SK-N-SH treated with all-trans-retinoic acid at 6 μM for 48 hours (cell line): ENCODE measurements around the gene CGNL1.

Experiments used
- ATAC-seq: fragments of 200-7000 bp; cut with Tn5 transposase; 3 replicates; pipeline ENCODE4 v1.9.1; 2020; ENCODE audit warnings: mild to moderate bottlenecking, moderate library complexity
- ARNTL ChIP-seq: fragments of 450-650 bp; formaldehyde crosslinking; IDR thresholded peaks from 2 replicates; pipeline ENCODE4 v1.5.0; 2020; ENCODE audit warnings: low read depth, mild to moderate bottlenecking, moderate library complexity, borderline replicate concordance
- BACH2 ChIP-seq: fragments of 250-450 bp; sonication (Bioruptor Pico); IDR thresholded peaks from 2 replicates; pipeline ENCODE4 v1.9.0; 2021; ENCODE audit warnings: mild to moderate bottlenecking, borderline replicate concordance
- CSDC2 ChIP-seq: fragments of 250-450 bp; sonication (Bioruptor Pico); IDR thresholded peaks from 2 replicates; pipeline ENCODE4 v1.5.0; 2020; ENCODE audit warnings: mild to moderate bottlenecking, moderate library complexity
- ESRRG ChIP-seq: fragments of 250-450 bp; sonication (Bioruptor Pico); IDR thresholded peaks from 2 replicates; pipeline ENCODE4 v1.6.1; 2021; ENCODE audit warnings: mild to moderate bottlenecking
- GLIS3 ChIP-seq: fragments of 250-450 bp; sonication (Bioruptor Pico); IDR thresholded peaks from 2 replicates; pipeline ENCODE4 v1.5.0; 2020; ENCODE audit warnings: mild to moderate bottlenecking, moderate library complexity
- ISL1 ChIP-seq: fragments of 250-450 bp; sonication (Bioruptor Pico); IDR thresholded peaks from 2 replicates; pipeline ENCODE4 v2.1.2; 2022; ENCODE audit warnings: mild to moderate bottlenecking, moderate library complexity
- OSR1 ChIP-seq: fragments of 250-450 bp; sonication (Bioruptor Pico); IDR thresholded peaks from 2 replicates; pipeline ENCODE4 v1.8.0; 2022; ENCODE audit warnings: moderate library complexity, mild to moderate bottlenecking, inconsistent platforms
- PPARA ChIP-seq: fragments of 250-450 bp; sonication (Bioruptor Pico); IDR thresholded peaks from 2 replicates; pipeline ENCODE4 v1.5.0; 2020; ENCODE audit warnings: mild to moderate bottlenecking, borderline replicate concordance
- RARB ChIP-seq: fragments of 250-450 bp; sonication (Bioruptor Pico); IDR thresholded peaks from 2 replicates; pipeline ENCODE4 v1.8.0; 2021; ENCODE audit warnings: mild to moderate bottlenecking, moderate library complexity
- SNAI2 ChIP-seq: fragments of 250-450 bp; sonication (Bioruptor Pico); IDR thresholded peaks from 2 replicates; pipeline ENCODE4 v1.5.0; 2020; ENCODE audit warnings: mild to moderate bottlenecking, moderate library complexity
- TCF4 ChIP-seq: fragments of 250-450 bp; sonication (Bioruptor Pico); IDR thresholded peaks from 2 replicates; pipeline ENCODE4 v1.8.0; 2021; ENCODE audit warnings: mild to moderate bottlenecking, moderate library complexity, borderline replicate concordance
- TOX ChIP-seq: fragments of 250-450 bp; sonication (Bioruptor Pico); IDR thresholded peaks from 2 replicates; pipeline ENCODE4 v1.8.0; 2021; ENCODE audit warnings: mild to moderate bottlenecking, moderate library complexity, borderline replicate concordance
- ZC3H10 ChIP-seq: fragments of 250-450 bp; sonication (Bioruptor Pico); IDR thresholded peaks from 2 replicates; pipeline ENCODE4 v1.5.1; 2021; ENCODE audit warnings: mild to moderate bottlenecking, moderate library complexity
- ZFP3 ChIP-seq: fragments of 250-450 bp; sonication (Bioruptor Pico); IDR thresholded peaks from 2 replicates; pipeline ENCODE4 v1.5.0; 2020; ENCODE audit warnings: mild to moderate bottlenecking, moderate library complexity
- ZFP30 ChIP-seq: fragments of 450-650 bp; formaldehyde crosslinking; IDR thresholded peaks from 2 replicates; pipeline ENCODE4 v1.5.0; 2022; ENCODE audit warnings: mild to moderate bottlenecking, moderate library complexity
- ZNF70 ChIP-seq: fragments of 450-650 bp; formaldehyde crosslinking; IDR thresholded peaks from 2 replicates; pipeline ENCODE4 v1.5.0; 2020; ENCODE audit warnings: mild to moderate bottlenecking, moderate library complexity
- ZNF8 ChIP-seq: fragments of 450-650 bp; formaldehyde crosslinking; IDR thresholded peaks from 2 replicates; pipeline ENCODE4 v1.5.0; 2020; ENCODE audit warnings: mild to moderate bottlenecking, moderate library complexity
- TF ChIP-seq, protein P1 (sequence below): fragments of 250-450 bp; sonication (Bioruptor Pico); IDR thresholded peaks from 2 replicates; pipeline ENCODE4 v1.5.1; 2021; ENCODE audit warnings: mild to moderate bottlenecking, moderate library complexity
- TF ChIP-seq, protein P2 (sequence below): fragments of 250-450 bp; sonication (Bioruptor Pico); IDR thresholded peaks from 2 replicates; pipeline ENCODE4 v1.5.0; 2020; ENCODE audit warnings: mild to moderate bottlenecking, moderate library complexity
- TF ChIP-seq, protein P3 (sequence below): fragments of 250-450 bp; sonication (Bioruptor Pico); IDR thresholded peaks from 2 replicates; pipeline ENCODE4 v1.5.1; 2020; ENCODE audit warnings: low read depth, mild to moderate bottlenecking, moderate library complexity
- TF ChIP-seq, protein P4 (sequence below): fragments of 250-450 bp; sonication (Bioruptor Pico); IDR thresholded peaks from 2 replicates; pipeline ENCODE4 v1.8.0; 2021; ENCODE audit warnings: low read depth, mild to moderate bottlenecking, moderate library complexity, borderline replicate concordance

The CGNL1 gene

DNA sequence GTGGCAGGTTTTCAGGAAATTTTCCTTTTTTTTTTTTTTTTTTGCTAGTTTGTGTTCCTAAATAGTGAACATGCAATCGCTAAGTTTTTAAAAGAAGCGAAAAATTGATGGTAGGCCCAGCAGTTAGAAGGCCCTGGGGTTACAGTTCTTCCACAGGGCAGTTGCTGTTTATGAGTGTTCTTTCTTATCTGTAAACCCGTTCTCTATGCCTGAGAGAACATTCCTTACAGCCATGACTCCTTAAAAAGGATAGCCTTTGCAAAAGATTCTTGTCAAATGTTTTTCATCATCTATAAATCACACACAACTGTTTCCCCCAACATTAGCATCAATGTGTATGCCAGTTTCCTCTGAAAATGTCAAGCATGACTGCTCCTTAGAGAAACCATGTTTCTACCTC is 191.6 kb downstream of the CGNL1 start (continued):
- TF ChIP-seq, protein P1, sequence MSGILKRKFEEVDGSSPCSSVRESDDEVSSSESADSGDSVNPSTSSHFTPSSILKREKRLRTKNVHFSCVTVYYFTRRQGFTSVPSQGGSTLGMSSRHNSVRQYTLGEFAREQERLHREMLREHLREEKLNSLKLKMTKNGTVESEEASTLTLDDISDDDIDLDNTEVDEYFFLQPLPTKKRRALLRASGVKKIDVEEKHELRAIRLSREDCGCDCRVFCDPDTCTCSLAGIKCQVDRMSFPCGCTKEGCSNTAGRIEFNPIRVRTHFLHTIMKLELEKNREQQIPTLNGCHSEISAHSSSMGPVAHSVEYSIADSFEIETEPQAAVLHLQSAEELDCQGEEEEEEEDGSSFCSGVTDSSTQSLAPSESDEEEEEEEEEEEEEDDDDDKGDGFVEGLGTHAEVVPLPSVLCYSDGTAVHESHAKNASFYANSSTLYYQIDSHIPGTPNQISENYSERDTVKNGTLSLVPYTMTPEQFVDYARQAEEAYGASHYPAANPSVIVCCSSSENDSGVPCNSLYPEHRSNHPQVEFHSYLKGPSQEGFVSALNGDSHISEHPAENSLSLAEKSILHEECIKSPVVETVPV (CRISPR knock-in tag), result no peak

DNA sequence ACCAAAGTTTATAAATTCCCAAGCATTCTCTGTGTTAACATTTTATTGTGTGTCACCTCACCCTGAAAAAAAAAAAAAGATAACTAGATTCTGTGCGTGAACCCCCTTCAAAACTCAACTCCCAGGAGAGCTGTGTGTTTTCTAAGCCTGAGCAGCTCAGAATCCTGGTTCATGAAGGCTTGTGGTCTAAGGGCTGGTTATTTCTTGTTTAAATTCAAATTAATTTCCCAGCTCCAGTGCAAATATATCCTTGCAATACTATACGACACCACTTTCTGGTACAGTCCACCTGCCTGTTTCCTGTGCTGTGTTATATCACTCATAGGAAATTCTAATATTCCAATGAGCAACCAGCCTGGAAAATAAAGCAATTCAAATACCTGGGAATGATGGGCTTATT is 192.0 kb downstream of the CGNL1 start:
- no peak for ATAC-seq
- TF ChIP-seq OSR1, result no peak
- no peak for TF ChIP-seq TCF4 (CRISPR knock-in tag)
- no peak for TF ChIP-seq CSDC2
- no peak for TF ChIP-seq SNAI2 (CRISPR knock-in tag)
- TF ChIP-seq ARNTL (CRISPR knock-in tag), result no peak
- TF ChIP-seq PPARA (CRISPR knock-in tag), result no peak
- TF ChIP-seq ZNF70 (CRISPR knock-in tag), result no peak
- no peak for TF ChIP-seq ZC3H10 (CRISPR knock-in tag)
- no peak for TF ChIP-seq ZFP30

DNA sequence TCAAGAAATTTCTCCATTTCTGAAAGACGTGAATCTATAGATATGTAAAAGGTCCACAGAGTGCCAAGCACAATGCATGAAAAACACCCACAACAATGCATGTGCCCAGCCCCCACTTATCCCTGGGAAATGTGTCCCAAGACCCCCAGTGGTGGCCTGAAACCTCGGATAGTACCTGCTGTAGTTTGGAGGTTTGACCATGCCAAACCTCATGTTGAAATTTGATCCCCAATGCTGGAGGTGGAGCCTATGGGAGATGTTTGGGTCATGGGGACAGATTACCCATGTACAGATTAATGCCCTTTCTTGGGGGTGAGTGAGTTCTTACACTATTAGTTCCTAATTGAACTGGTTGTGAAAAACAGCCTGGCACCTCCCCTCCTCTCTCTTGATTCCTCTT is 194.0 kb downstream of the CGNL1 start:
- ATAC-seq, result no peak
- TF ChIP-seq, protein P1 (CRISPR knock-in tag), result no peak
- TF ChIP-seq RARB (CRISPR knock-in tag), result no peak
- TF ChIP-seq, protein P2, sequence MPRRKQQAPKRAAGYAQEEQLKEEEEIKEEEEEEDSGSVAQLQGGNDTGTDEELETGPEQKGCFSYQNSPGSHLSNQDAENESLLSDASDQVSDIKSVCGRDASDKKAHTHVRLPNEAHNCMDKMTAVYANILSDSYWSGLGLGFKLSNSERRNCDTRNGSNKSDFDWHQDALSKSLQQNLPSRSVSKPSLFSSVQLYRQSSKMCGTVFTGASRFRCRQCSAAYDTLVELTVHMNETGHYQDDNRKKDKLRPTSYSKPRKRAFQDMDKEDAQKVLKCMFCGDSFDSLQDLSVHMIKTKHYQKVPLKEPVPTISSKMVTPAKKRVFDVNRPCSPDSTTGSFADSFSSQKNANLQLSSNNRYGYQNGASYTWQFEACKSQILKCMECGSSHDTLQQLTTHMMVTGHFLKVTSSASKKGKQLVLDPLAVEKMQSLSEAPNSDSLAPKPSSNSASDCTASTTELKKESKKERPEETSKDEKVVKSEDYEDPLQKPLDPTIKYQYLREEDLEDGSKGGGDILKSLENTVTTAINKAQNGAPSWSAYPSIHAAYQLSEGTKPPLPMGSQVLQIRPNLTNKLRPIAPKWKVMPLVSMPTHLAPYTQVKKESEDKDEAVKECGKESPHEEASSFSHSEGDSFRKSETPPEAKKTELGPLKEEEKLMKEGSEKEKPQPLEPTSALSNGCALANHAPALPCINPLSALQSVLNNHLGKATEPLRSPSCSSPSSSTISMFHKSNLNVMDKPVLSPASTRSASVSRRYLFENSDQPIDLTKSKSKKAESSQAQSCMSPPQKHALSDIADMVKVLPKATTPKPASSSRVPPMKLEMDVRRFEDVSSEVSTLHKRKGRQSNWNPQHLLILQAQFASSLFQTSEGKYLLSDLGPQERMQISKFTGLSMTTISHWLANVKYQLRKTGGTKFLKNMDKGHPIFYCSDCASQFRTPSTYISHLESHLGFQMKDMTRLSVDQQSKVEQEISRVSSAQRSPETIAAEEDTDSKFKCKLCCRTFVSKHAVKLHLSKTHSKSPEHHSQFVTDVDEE (CRISPR knock-in tag), result no peak
- no peak for TF ChIP-seq CSDC2
- no peak for TF ChIP-seq GLIS3 (CRISPR knock-in tag)
- TF ChIP-seq TOX (CRISPR knock-in tag), result no peak
- TF ChIP-seq SNAI2 (CRISPR knock-in tag), result no peak
- TF ChIP-seq ARNTL (CRISPR knock-in tag), result no peak
- no peak for TF ChIP-seq ZFP3
- no peak for TF ChIP-seq OSR1
- no peak for TF ChIP-seq BACH2 (CRISPR knock-in tag)
- TF ChIP-seq, protein P3, sequence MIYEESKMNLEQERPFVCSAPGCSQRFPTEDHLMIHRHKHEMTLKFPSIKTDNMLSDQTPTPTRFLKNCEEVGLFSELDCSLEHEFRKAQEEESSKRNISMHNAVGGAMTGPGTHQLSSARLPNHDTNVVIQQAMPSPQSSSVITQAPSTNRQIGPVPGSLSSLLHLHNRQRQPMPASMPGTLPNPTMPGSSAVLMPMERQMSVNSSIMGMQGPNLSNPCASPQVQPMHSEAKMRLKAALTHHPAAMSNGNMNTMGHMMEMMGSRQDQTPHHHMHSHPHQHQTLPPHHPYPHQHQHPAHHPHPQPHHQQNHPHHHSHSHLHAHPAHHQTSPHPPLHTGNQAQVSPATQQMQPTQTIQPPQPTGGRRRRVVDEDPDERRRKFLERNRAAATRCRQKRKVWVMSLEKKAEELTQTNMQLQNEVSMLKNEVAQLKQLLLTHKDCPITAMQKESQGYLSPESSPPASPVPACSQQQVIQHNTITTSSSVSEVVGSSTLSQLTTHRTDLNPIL (CRISPR knock-in tag), result no peak
- no peak for TF ChIP-seq ZNF8 (CRISPR knock-in tag)

DNA sequence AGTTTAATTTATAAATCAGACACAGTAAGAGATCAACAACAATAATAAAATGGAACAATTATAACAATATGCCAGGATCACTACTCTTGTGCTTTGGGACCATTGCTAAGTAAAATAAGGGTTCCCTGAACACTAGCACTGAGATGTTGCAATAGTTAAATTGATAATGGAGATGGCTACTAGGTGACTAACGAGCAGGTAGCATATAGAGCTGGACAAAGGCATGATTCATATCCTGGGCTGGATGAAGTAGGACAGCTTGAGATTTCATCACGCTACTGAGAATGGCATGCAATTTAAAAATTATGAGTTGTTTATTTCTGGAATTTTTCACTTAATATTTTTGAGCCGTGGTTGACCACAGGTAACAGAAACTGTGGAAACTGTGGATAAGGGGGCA is 194.7 kb downstream of the CGNL1 start:
- TF ChIP-seq BACH2 (CRISPR knock-in tag) (no peak), ZNF70 (CRISPR knock-in tag) (no peak), ISL1 (no peak), ZFP3 (no peak), OSR1 (no peak), CSDC2 (no peak), GLIS3 (CRISPR knock-in tag) (no peak)
- no peak for ATAC-seq

DNA sequence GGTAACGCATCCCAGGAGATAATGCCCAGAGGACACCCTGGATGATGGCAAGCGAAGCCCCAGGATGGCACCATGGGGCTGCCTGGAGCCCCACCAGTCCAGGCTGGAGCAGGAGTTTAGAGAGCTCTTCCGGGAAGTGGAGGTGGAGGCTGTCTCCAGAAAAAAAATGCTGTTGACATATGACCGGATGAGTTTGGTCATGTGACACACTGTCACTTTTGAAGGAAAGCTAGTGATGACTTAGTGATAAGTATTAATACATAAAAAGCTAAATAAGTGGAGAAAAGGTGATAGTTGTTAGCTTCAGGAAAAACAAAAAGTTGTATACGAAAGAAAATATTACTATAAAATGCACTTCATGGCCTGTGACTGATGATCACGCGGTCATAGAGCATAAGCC is 195.4 kb downstream of the CGNL1 start:
- TF ChIP-seq, protein P2 (CRISPR knock-in tag), result no peak
- TF ChIP-seq ESRRG, result no peak
- TF ChIP-seq, protein P4, sequence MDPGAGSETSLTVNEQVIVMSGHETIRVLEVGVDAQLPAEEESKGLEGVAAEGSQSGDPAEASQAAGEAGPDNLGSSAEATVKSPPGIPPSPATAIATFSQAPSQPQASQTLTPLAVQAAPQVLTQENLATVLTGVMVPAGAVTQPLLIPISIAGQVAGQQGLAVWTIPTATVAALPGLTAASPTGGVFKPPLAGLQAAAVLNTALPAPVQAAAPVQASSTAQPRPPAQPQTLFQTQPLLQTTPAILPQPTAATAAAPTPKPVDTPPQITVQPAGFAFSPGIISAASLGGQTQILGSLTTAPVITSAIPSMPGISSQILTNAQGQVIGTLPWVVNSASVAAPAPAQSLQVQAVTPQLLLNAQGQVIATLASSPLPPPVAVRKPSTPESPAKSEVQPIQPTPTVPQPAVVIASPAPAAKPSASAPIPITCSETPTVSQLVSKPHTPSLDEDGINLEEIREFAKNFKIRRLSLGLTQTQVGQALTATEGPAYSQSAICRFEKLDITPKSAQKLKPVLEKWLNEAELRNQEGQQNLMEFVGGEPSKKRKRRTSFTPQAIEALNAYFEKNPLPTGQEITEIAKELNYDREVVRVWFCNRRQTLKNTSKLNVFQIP, result no peak
- TF ChIP-seq, protein P3 (CRISPR knock-in tag), result no peak
- TF ChIP-seq, all 23 proteins: peak for 0
- no peak for ATAC-seq
